Stomach (tissue), 4 donors: ENCODE results near the gene FAM168A.

ENCODE experiments used
- CTCF ChIP-seq, 7 experiments: fragments of 450-650 bp in 4 of 7; fragments of 200-600 bp in 3 of 7; sonication (generic) in 3 of 7; IDR thresholded peaks; one replicate each; pipeline ENCODE4 v1.5.1; 2016 to 2019; ENCODE audit warnings: antibody characterized with exemption in 7 of 7, control low read depth in 2 of 7, mild to moderate bottlenecking in 1 of 7
- POLR2A ChIP-seq, 4 donors: fragments of 450-650 bp; IDR thresholded peaks; one replicate each; pipeline ENCODE4 v1.6.1; 2016; ENCODE audit warnings: antibody characterized with exemption in 4 of 4, control low read depth in 2 of 4, mild to moderate bottlenecking in 1 of 4, moderate library complexity in 1 of 4
- POLR2AphosphoS5 ChIP-seq, 3 donors: sonication (generic); formaldehyde crosslinking; IDR thresholded peaks; one replicate each; pipeline ENCODE4 v1.6.1; 2016; ENCODE audit warnings: antibody characterized with exemption in 3 of 3

DNA sequence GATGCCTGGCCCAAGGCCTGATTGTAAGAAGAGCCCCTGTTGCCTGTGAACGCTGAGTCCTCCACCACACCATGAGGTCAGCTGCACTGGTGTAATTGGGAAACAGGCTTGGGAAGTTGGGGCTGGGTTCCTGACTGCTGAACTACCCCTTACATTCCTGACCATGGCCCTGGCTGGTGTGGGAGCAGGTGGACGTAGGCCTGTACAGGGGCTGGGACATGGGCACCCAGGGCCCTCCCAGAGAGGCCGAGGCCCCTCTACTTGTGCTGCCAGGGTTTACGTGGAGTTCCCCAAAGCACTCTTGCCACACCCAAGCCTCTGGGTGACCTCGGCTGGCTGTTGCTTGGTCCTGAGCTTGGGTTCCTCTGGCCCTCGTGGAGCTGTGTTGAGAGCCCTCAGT, 216.3 kb downstream of the FAM168A start:
- TF ChIP-seq POLR2AphosphoS5 (IDR thresholded peaks at IDR 0.05): no peak
- TF ChIP-seq POLR2A (IDR thresholded peaks at IDR 0.05): no peak
- TF ChIP-seq CTCF (IDR thresholded peaks at IDR 0.05): no peak
